Sigmoid colon (tissue), 7 donors: ENCODE measurements around the gene NMT1. TPM values are rescaled to one million over a fixed set of nuclear protein-coding genes. Genes with fewer than 3 reads are reported as not detected.

Experiments
- DNase-seq: peaks from one replicate; pipeline ENCODE4 v3.0.0-alpha.2; 2019
- H3K27ac ChIP-seq, 4 donors: fragments of 200-600 bp; sonication (generic); one replicate each; pipeline ENCODE4 v1.5.1; 2016 to 2019; ENCODE audit warnings: mild to moderate bottlenecking in 1 of 4
- H3K27me3 ChIP-seq, 3 donors: fragments of 200-600 bp; sonication (generic); one replicate each; pipeline ENCODE4 v1.5.1; 2019; ENCODE audit warnings: mild to moderate bottlenecking in 1 of 3
- H3K36me3 ChIP-seq, 4 donors: fragments of 200-600 bp; sonication (generic); one replicate each; pipeline ENCODE4 v1.5.1; 2016 to 2019
- H3K4me1 ChIP-seq, 4 donors: fragments of 200-600 bp; sonication (generic); one replicate each; pipeline ENCODE4 v1.5.1; 2017 to 2019
- H3K4me3 ChIP-seq, 4 donors: fragments of 200-600 bp; sonication (generic); one replicate each; pipeline ENCODE4 v1.5.1; 2017 to 2019; ENCODE audit warnings: mild to moderate bottlenecking in 2 of 4, moderate library complexity in 1 of 4
- H3K9me3 ChIP-seq, 4 donors: fragments of 200-600 bp in 3 of 4; sonication (generic) in 3 of 4; one replicate each; pipeline versions ENCODE4 v1.5.1 to v1.6.1; 2013 to 2019
- CTCF ChIP-seq, 4 experiments: fragments of 450-650 bp in 3 of 4; fragments of 200-600 bp in 1 of 4; IDR thresholded peaks; one replicate each; pipeline ENCODE4 v1.5.1; 2016 to 2019; ENCODE audit warnings: antibody characterized with exemption in 4 of 4, mild to moderate bottlenecking in 3 of 4, moderate library complexity in 2 of 4
- EP300 ChIP-seq, 4 donors: sonication (generic); formaldehyde crosslinking; IDR thresholded peaks; one replicate each; pipeline ENCODE4 v1.6.1; 2017; ENCODE audit warnings: antibody characterized with exemption in 4 of 4
- POLR2A ChIP-seq, 2 donors: fragments of 450-650 bp; IDR thresholded peaks; one replicate each; pipeline ENCODE4 v1.6.1; 2016; ENCODE audit warnings: antibody characterized with exemption in 2 of 2, mild to moderate bottlenecking in 2 of 2, moderate library complexity in 2 of 2
- POLR2AphosphoS5 ChIP-seq, 4 donors: sonication (generic); formaldehyde crosslinking; IDR thresholded peaks; one replicate each; pipeline ENCODE4 v1.6.1; 2017; ENCODE audit warnings: antibody characterized with exemption in 4 of 4
- WGBS, 2 donors: extraction: QIAGEN DNeasy Blood & Tissue Kit; methylation state at CpG; one replicate each; pipeline ENCODE4 v1.1.7; 2013; 5-methylcytosine and 5-hydroxymethylcytosine counted together
- intact Hi-C: fragments of 100-400 bp; cut with DNase I; formaldehyde crosslinking; loops from one replicate; pipeline ENCODE4 v1.15.1; 2023
- polyA plus RNA-seq, 3 donors: library from polyadenylated mRNA; stranded (reverse); fragments of 200-250 nt; gene quantifications; one replicate each; pipeline ENCODE4 v1.2.3, GENCODE V29; 2013
- total RNA-seq, 4 donors: library from RNA; depleted of rRNA; stranded (reverse); fragments of >200 nt; gene quantifications; one replicate each; pipeline ENCODE4 v1.1.0, GENCODE V29; 2016
- donor health status: healthy with polysubstance abuse.
- donor health status: Bipolar disorder and iron deficiency.
- donor health status: healthy.

Gene NMT1
- total and polyA plus RNA-seq, 7 donors: 13.2 to 59.2 (median 41.0) TPM

- no peak for TF ChIP-seq EP300 (IDR thresholded peaks at IDR 0.05)
- no peak for TF ChIP-seq POLR2A (IDR thresholded peaks at IDR 0.05)
- no peak for TF ChIP-seq CTCF (IDR thresholded peaks at IDR 0.05)
- no peak for TF ChIP-seq POLR2AphosphoS5 (IDR thresholded peaks at IDR 0.05)
- Histone ChIP-seq H3K9me3 (no peaks in the 10 kb centered on the region), H3K27me3 (no peaks in the 10 kb centered on the region), H3K4me1 (peaks cover 0 to 40% (median 31%) of the 10 kb centered on the region in 4 donors), H3K36me3 (peaks cover 28 to 87% (median 57%) of the 10 kb centered on the region in 4 donors), H3K27ac (peak overlapping the region; percentile 5 to 87 (median 32)), H3K4me3 (no peak overlapping the region)
- no peak for DNase-seq
- WGBS, 2 donors: 80 to 88% methylated on average over 17 of the region's 17 CpGs
- intact Hi-C loops: no loop called here
Observed at GRCh38 chr17:45104907-45105624, 43.9 kb downstream of the NMT1 start.

- no peak for DNase-seq
- no peaks in the 10 kb centered on the region for H3K9me3 ChIP-seq
- WGBS, 2 donors: 89 to 93% methylated on average over 5 of the region's 5 CpGs
- no peak overlapping the region for H3K4me3 ChIP-seq
- TF ChIP-seq POLR2A (IDR thresholded peaks at IDR 0.05): no peak
- TF ChIP-seq POLR2AphosphoS5 (IDR thresholded peaks at IDR 0.05): peak in 2 of 4 donors; percentile 19 to 36
- peak in 1 of 4 donors; percentile 9 for TF ChIP-seq EP300 (IDR thresholded peaks at IDR 0.05)
- peaks cover 28 to 81% (median 55%) of the 10 kb centered on the region in 4 donors for H3K36me3 ChIP-seq
- H3K4me1 ChIP-seq: peaks cover 0 to 50% (median 41%) of the 10 kb centered on the region in 4 donors
- H3K27ac ChIP-seq: peak overlapping the region in 3 of 4 donors; percentile 27 to 87 (median 54)
- intact Hi-C loops: no loop called here
- H3K27me3 ChIP-seq: no peaks in the 10 kb centered on the region
Observed at GRCh38 chr17:45106096-45106495, 45.0 kb downstream of the NMT1 start.

DNA sequence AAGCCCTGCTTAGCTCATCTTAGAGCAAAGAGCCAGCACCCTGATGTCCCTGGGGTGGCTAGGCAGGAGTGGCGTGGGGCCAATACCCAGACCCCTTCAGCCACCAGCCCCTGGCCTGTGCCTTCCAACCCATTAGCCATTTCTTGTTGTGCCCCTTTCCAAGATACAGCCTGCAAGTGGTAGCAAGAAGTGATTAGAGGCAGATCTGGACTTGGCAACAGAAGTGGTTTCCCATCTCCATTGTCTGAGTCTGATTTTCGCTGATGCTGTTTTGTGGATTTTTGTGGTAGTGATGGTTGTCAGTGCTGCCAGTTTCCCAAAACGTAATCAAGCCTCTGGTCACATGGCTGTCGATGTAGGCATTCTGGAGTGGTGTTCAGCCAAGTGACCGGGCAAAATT is 45.5 kb downstream of the NMT1 start:
- peaks cover 28 to 76% (median 54%) of the 10 kb centered on the region in 4 donors for H3K36me3 ChIP-seq
- peak overlapping the region in 3 of 4 donors; percentile 27 to 87 (median 54) for H3K27ac ChIP-seq
- H3K9me3 ChIP-seq: no peaks in the 10 kb centered on the region
- intact Hi-C loops: no loop called here
- 91 to 92% methylated on average over 5 of the region's 5 CpGs for WGBS, 2 donors
- no peak overlapping the region for H3K4me3 ChIP-seq
- no peak for DNase-seq
- no peak for TF ChIP-seq POLR2A (IDR thresholded peaks at IDR 0.05)
- TF ChIP-seq CTCF (IDR thresholded peaks at IDR 0.05): no peak
- TF ChIP-seq POLR2AphosphoS5 (IDR thresholded peaks at IDR 0.05): no peak
- no peak for TF ChIP-seq EP300 (IDR thresholded peaks at IDR 0.05)
- H3K27me3 ChIP-seq: no peaks in the 10 kb centered on the region
- peaks cover 0 to 55% (median 46%) of the 10 kb centered on the region in 4 donors for H3K4me1 ChIP-seq

GRCh38 chr17:45107293-45108010 is 46.3 kb downstream of the NMT1 start:
- Histone ChIP-seq H3K27me3 (no peaks in the 10 kb centered on the region), H3K4me3 (no peak overlapping the region), H3K36me3 (peaks cover 28 to 74% (median 51%) of the 10 kb centered on the region in 4 donors), H3K4me1 (peaks cover 0 to 64% (median 54%) of the 10 kb centered on the region in 4 donors), H3K27ac (peak overlapping the region in 3 of 4 donors; percentile 42 to 87 (median 84)), H3K9me3 (no peaks in the 10 kb centered on the region)
- DNase-seq: no peak
- TF ChIP-seq EP300 (IDR thresholded peaks at IDR 0.05): no peak
- TF ChIP-seq CTCF (IDR thresholded peaks at IDR 0.05): no peak
- no peak for TF ChIP-seq POLR2A (IDR thresholded peaks at IDR 0.05)
- peak in 1 of 4 donors; percentile 6 for TF ChIP-seq POLR2AphosphoS5 (IDR thresholded peaks at IDR 0.05)
- 89 to 90% methylated on average over 13 of the region's 13 CpGs for WGBS, 2 donors
- intact Hi-C loops: no loop called here

DNA sequence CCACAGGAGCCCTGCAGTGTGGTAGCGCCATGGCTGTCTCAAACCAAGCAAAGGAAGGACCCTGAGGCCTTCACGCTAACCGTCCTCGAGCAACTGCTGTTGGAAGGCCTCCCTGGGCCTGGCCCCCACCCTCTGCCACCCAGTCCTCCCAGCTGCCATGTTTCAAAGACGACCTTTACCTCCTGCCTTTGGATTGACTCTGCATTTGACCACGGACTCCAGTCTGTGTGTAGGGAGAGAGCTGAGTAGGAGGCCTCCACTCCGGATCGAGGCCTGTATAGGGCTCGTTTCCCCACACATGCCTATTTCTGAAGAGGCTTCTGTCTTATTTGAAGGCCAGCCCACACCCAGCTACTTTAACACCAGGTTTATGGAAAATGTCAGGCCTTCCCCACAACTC is 46.9 kb downstream of the NMT1 start:
- Histone ChIP-seq H3K4me3 (no peak overlapping the region), H3K9me3 (no peaks in the 10 kb centered on the region), H3K27me3 (no peaks in the 10 kb centered on the region), H3K27ac (peak overlapping the region in 3 of 4 donors; percentile 42 to 87 (median 84)), H3K4me1 (peaks cover 0 to 66% (median 54%) of the 10 kb centered on the region in 4 donors), H3K36me3 (peaks cover 24 to 74% (median 51%) of the 10 kb centered on the region in 4 donors)
- no peak for TF ChIP-seq POLR2AphosphoS5 (IDR thresholded peaks at IDR 0.05)
- TF ChIP-seq CTCF (IDR thresholded peaks at IDR 0.05): no peak
- TF ChIP-seq EP300 (IDR thresholded peaks at IDR 0.05): no peak
- no peak for TF ChIP-seq POLR2A (IDR thresholded peaks at IDR 0.05)
- DNase-seq: no peak
- intact Hi-C loops: no loop called here
- WGBS, 2 donors: 69 to 70% methylated on average over 9 of the region's 9 CpGs
